ENCODE data around the gene DYDC1. TPM values are rescaled to one million over a fixed set of nuclear protein-coding genes. Genes with fewer than 3 reads are reported as not detected.
"Not testable (repeated sequence)": the region's sequence is repeated elsewhere in the genome, so short reads cannot be mapped to it uniquely, and the experiment has no call there.

Gene DYDC1
- total RNA-seq, 2 donors from 2014 or later: not detected

DNA sequence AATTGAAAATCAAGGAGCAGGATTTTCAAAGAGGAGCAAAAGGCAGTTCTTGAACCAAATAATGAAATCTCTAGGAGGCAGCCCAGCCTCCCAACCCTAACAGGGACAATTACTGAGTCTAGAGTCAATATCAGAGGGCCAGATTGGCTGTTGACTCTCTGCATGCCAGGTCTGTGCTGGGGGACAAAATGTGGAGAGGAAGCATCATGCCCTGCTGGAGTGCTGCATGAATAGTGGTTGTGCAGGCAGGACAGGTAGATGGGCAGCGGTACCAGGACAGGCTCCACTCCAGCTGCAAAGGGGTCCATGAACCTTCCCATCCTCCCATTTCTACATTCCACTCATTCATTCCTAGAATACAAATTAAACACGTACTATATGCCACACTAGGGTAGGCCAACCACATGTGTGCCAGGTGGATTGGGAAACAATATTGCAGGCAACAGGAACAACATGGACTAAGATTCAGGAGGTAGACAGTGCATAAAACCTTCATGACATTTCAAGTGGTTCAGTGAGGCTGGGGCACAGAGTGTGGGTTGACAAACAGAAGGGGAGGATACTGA, 36.7 kb downstream of the DYDC1 start:
- TF ChIP-seq, protein P1, sequence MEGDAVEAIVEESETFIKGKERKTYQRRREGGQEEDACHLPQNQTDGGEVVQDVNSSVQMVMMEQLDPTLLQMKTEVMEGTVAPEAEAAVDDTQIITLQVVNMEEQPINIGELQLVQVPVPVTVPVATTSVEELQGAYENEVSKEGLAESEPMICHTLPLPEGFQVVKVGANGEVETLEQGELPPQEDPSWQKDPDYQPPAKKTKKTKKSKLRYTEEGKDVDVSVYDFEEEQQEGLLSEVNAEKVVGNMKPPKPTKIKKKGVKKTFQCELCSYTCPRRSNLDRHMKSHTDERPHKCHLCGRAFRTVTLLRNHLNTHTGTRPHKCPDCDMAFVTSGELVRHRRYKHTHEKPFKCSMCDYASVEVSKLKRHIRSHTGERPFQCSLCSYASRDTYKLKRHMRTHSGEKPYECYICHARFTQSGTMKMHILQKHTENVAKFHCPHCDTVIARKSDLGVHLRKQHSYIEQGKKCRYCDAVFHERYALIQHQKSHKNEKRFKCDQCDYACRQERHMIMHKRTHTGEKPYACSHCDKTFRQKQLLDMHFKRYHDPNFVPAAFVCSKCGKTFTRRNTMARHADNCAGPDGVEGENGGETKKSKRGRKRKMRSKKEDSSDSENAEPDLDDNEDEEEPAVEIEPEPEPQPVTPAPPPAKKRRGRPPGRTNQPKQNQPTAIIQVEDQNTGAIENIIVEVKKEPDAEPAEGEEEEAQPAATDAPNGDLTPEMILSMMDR (IDR thresholded peaks at IDR 0.05): no peak
- intact Hi-C loops (cut with DNase I): no loop called here
- no peak for DNase-seq
- Histone ChIP-seq H3K27me3 (no peaks in the 10 kb centered on the region), H3K4me3 (no peak overlapping the region), H3K9me3 (no peaks in the 10 kb centered on the region), H3K4me1 (no peaks in the 10 kb centered on the region), H3K27ac (no peak overlapping the region), H3K36me3 (no peaks in the 10 kb centered on the region), H3K9ac (ENCODE audit: low read depth in 2 of 2, low read length in 2 of 2) (no peak overlapping the region)

DNA sequence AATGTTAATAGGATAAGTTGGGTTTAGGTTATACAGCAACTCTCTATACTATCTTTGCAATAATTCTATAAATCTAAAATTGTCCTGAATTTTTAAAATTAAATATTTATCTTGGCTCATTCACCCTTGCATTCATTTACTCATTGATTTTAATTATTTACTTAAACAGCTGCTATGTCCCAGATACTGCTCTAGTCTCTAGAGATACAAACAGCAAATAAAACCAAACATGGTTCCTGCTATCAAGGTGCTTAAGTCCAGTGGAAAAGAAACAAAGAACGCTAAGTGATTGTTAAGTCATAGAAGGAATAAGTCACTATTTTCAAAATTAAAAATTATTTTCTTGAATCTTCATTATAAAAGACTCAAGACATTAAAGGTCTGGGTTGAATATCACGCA, 37.2 kb downstream of the DYDC1 start:
- H3K9ac ChIP-seq (ENCODE audit: low read depth in 2 of 2, low read length in 2 of 2): no peak overlapping the region
- H3K4me3 ChIP-seq: no peak overlapping the region
- no peak overlapping the region for H3K27ac ChIP-seq
- intact Hi-C loops (cut with DNase I): no loop called here
- no peaks in the 10 kb centered on the region for H3K4me1 ChIP-seq
- H3K36me3 ChIP-seq: no peaks in the 10 kb centered on the region
- TF ChIP-seq, protein P1 (IDR thresholded peaks at IDR 0.05): no peak
- H3K27me3 ChIP-seq: no peaks in the 10 kb centered on the region
- DNase-seq: no peak
- H3K9me3 ChIP-seq: no peaks in the 10 kb centered on the region

DNA sequence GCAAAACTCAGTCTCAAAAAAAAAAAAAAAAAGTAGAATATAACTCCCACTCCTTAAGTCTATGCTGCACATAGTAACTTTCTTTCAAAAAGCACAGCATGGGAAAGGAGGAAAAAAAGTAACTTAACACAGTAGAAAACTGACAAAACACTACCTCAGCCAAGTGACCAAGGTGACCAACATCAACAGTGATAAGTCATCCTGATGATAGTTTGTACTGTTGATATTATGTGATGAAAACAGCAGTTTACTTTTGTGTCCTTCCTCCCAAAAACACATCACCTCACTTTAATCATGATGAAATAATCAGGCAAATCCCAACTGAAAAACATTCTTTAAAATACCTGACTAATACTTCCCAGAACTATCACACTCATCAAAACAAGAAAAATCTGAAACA, 37.8 kb downstream of the DYDC1 start:
- no peaks in the 10 kb centered on the region for H3K27me3 ChIP-seq
- TF ChIP-seq, protein P1 (IDR thresholded peaks at IDR 0.05): no peak
- no peak overlapping the region for H3K27ac ChIP-seq
- intact Hi-C loops (cut with DNase I): no loop called here
- no peak for DNase-seq
- H3K9ac ChIP-seq (ENCODE audit: low read depth in 2 of 2, low read length in 2 of 2): no peak overlapping the region
- no peaks in the 10 kb centered on the region for H3K4me1 ChIP-seq
- H3K4me3 ChIP-seq: no peak overlapping the region
- H3K9me3 ChIP-seq: no peaks in the 10 kb centered on the region
- H3K36me3 ChIP-seq: no peaks in the 10 kb centered on the region

DNA sequence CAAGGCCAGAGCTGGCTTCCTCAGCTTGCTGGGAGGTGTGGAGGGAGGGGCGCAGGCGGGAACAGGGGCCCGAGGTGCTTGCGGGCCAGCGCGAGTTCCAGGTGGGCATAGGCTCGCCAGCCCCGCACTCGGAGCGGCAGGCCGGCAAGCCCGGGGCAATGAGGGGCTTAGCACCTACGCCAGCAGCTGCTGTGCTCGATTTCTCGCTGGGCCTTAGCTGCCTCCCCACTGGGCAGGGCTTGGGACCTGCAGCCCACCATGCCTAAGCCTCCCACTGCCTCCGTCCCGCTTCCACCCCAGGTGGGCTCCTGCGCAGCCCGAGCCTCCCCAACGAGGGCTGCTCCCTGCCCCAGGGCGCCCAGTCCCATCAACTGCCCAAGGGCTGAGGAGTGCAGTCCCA, 41.2 kb downstream of the DYDC1 start:
- no peaks in the 10 kb centered on the region for H3K4me1 ChIP-seq
- no peaks in the 10 kb centered on the region for H3K9me3 ChIP-seq
- no peak overlapping the region for H3K27ac ChIP-seq
- TF ChIP-seq, protein P1 (IDR thresholded peaks at IDR 0.05): no peak
- no peak overlapping the region for H3K9ac ChIP-seq (ENCODE audit: low read depth in 2 of 2, low read length in 2 of 2)
- intact Hi-C loops (cut with DNase I): no loop called here
- no peaks in the 10 kb centered on the region for H3K36me3 ChIP-seq
- no peaks in the 10 kb centered on the region for H3K27me3 ChIP-seq
- DNase-seq: no peak
- no peak overlapping the region for H3K4me3 ChIP-seq

DNA sequence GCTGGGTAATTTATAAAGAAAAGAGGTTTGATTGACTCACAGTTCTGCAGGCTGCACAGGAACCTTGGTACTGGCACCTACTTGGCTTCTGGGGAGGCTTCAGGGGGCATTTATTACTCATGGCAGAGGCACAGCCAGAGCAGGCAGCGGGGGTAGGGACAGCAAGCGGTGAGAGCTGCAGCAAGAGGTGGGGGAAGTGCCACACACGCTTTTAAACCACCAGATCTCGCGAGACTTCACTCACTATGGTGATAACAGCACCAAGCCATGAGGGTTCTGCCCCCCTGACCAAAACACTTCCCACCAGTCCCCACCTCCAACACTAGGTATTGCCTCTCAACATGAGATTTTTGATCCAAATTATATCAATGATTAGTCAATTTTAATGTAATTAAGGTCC, 43.0 kb downstream of the DYDC1 start:
- DNase-seq: no peak
- Histone ChIP-seq H3K36me3 (no peaks in the 10 kb centered on the region), H3K27ac (no peak overlapping the region), H3K27me3 (no peaks in the 10 kb centered on the region), H3K4me1 (no peaks in the 10 kb centered on the region), H3K9me3 (no peaks in the 10 kb centered on the region), H3K9ac (ENCODE audit: low read depth in 2 of 2, low read length in 2 of 2) (no peak overlapping the region), H3K4me3 (no peak overlapping the region)
- intact Hi-C loops (cut with DNase I): no loop called here
- TF ChIP-seq, protein P1 (IDR thresholded peaks at IDR 0.05): no peak

DNA sequence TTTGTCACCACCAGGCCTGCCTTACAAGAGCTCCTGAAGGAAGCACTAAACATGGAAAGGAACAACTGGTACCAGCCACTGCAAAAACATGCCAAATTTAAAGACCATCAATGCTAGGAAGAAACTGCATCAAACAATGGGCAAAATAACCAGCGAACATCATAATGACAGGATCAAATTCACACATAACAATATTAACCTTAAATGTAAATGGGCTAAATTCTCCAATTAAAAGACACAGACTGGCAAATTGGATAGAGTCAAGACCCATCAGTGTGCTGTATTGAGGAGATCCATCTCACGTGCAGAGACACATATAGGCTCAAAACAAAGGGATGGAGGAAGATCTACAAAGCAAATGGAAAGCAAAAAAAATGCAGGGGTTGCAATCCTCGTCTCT, 50.6 kb downstream of the DYDC1 start:
- H3K9me3 ChIP-seq, H3K27ac ChIP-seq: not testable (repeated sequence)

More for the DNA sequence above, 50.6 kb downstream of the DYDC1 start:
- H3K27me3 ChIP-seq; H3K4me1 ChIP-seq; intact Hi-C loops (cut with DNase I); H3K4me3 ChIP-seq; H3K36me3 ChIP-seq; H3K9ac ChIP-seq (ENCODE audit: low read depth in 2 of 2, low read length in 2 of 2); DNase-seq: not testable (repeated sequence)
